Panc1 (cell line): ENCODE results near the gene RPS2. TPM values are rescaled to one million over a fixed set of nuclear protein-coding genes. Genes with fewer than 3 reads are reported as not detected.
"Not testable (repeated sequence)": the region's sequence is repeated elsewhere in the genome, so short reads cannot be mapped to it uniquely, and the experiment has no call there.

Experiments used
- ATAC-seq: fragments of 200-7000 bp; cut with Tn5 transposase; 2 replicates; pipeline ENCODE4 v1.9.1; 2020; ENCODE audit warnings: mild to moderate bottlenecking, moderate library complexity
- BruUV-seq: library from RNA; stranded (reverse); fragments of 400-500 nt; replicated peaks from 2 replicates; lab custom pipeline; 2021; lab: Mats Ljungman, UMichigan
- CTCF ChIA-PET: fragments of 300-600 bp; sonication (Branson Sonifier 250); formaldehyde crosslinking; loops from one replicate; lab custom pipeline; 2022; ENCODE audit warnings: antibody characterized with exemption; lab: Charles Lee
- POLR2A ChIA-PET: fragments of 300-600 bp; sonication (Branson Sonifier 250); formaldehyde crosslinking; loops from one replicate; lab custom pipeline; 2022; ENCODE audit warnings: antibody characterized with exemption; lab: Charles Lee
- DNase-seq: peaks from one replicate; pipeline ENCODE4 v3.0.0-alpha.2; 2010; ENCODE audit warnings: low read depth, low spot score
- H3K27ac ChIP-seq: 2 replicates; pipeline ENCODE4 v1.5.1; 2011; ENCODE audit warnings: mild to moderate bottlenecking, low read length, inconsistent platforms
- H3K27me3 ChIP-seq: fragments of 200-500 bp; sonication (Bioruptor generic); 2 replicates; pipeline ENCODE4 v1.6.0; 2014; ENCODE audit warnings: low read length, inconsistent platforms; ENCODE audit not compliant: control insufficient read depth, insufficient read depth
- H3K36me3 ChIP-seq: fragments of 200-500 bp; sonication (Bioruptor generic); 2 replicates; pipeline ENCODE4 v1.5.1; 2014; ENCODE audit warnings: inconsistent platforms, mild to moderate bottlenecking, low read length, moderate library complexity; ENCODE audit not compliant: control insufficient read depth, insufficient read depth
- H3K4me1 ChIP-seq: 2 replicates; pipeline ENCODE4 v1.5.1; 2011; ENCODE audit warnings: inconsistent platforms, mild to moderate bottlenecking, low read length, moderate library complexity; ENCODE audit not compliant: control insufficient read depth, insufficient read depth
- H3K4me3 ChIP-seq, 2 experiments: 2 replicates each; pipeline ENCODE4 v1.5.1; 2011 to 2012; ENCODE audit warnings: low read depth in 2 of 2, low read length in 2 of 2, mild to moderate bottlenecking in 2 of 2, inconsistent platforms in 1 of 2, moderate library complexity in 1 of 2
- H3K9me3 ChIP-seq: fragments of 200-500 bp; sonication (Bioruptor generic); 2 replicates; pipeline ENCODE4 v1.5.1; 2014; ENCODE audit warnings: low read depth, mild to moderate bottlenecking, inconsistent platforms, low read length, moderate library complexity; ENCODE audit not compliant: control insufficient read depth, insufficient read depth
- CTCF ChIP-seq: fragments of 450-650 bp; IDR thresholded peaks from 2 replicates; pipeline ENCODE4 v1.5.1; 2017; ENCODE audit warnings: mild to moderate bottlenecking
- POLR2AphosphoS5 ChIP-seq: IDR thresholded peaks from 2 replicates; pipeline ENCODE4 v1.6.1; 2012; ENCODE audit warnings: mild to moderate bottlenecking, low read depth, low read length, moderate library complexity
- SIN3A ChIP-seq: IDR thresholded peaks from 2 replicates; pipeline ENCODE4 v1.6.1; 2012; ENCODE audit warnings: low read depth, mild to moderate bottlenecking, low read length, moderate library complexity, borderline replicate concordance; ENCODE audit not compliant: insufficient read depth
- TCF7L2 ChIP-seq: IDR thresholded peaks from 2 replicates; pipeline ENCODE4 v1.6.1; 2011; ENCODE audit warnings: mild to moderate bottlenecking, low read depth, low read length, inconsistent platforms
- in situ Hi-C: cut with HindIII; loops from 2 replicates; pipeline ENCODE4 v1.10.0; 2016; ENCODE audit warnings: low sequenced_read_pairs, low pct_unique_long_range_greater_than_20kb
- intact Hi-C: fragments of 100-400 bp; cut with micrococcal nuclease; formaldehyde crosslinking; loops from one replicate; pipeline ENCODE4 v1.10.0; 2022; ENCODE audit not compliant: unreplicated experiment
- total RNA-seq: library from RNA; stranded (reverse); gene quantifications from one replicate; pipeline ENCODE4 v1.2.1, GENCODE V29; 2021; ENCODE audit not compliant: unreplicated experiment
- TF ChIP-seq, protein P1 (sequence below), 2 experiments: IDR thresholded peaks; 2 replicates each; pipeline ENCODE4 v1.6.1; 2011 to 2012; ENCODE audit warnings: low read depth in 2 of 2, control low read depth in 1 of 2, low read length in 1 of 2, mild to moderate bottlenecking in 1 of 2, moderate library complexity in 1 of 2; ENCODE audit not compliant: insufficient read depth in 1 of 2

RPS2 gene
- total RNA-seq, 1 experiment from 2014 or later, result 2,794 TPM

GRCh38 chr16:1941162-1942046, 23.2 kb downstream of the RPS2 start:
- Histone ChIP-seq H3K4me1 (peaks cover 11% of the 10 kb centered on the region), H3K27me3 (no peaks in the 10 kb centered on the region), H3K27ac (peak overlapping the region; percentile 70; the same call in 1 of the 2 replicates), H3K9me3 (no peaks in the 10 kb centered on the region), H3K4me3 (peak overlapping the region; percentile 60 to 78; a peak in 3 of 4 replicates), H3K36me3 (no peaks in the 10 kb centered on the region; the same call in 1 of the 2 replicates)
- ATAC-seq (no peak), DNase-seq (no peak)
- ChIA-PET POLR2A (interaction anchor here (0.5 kb wide), 1 partner anchor 69 kb away, joined by 3 read pairs; no protein-coding TSS in a partner anchor), CTCF (interaction anchor here (0.6 to 0.7 kb wide), 2 partner anchors 599 to 1231 kb away, joined by 4 to 8 read pairs; no protein-coding TSS in a partner anchor)
- intact Hi-C loops, result no loop called here
- no TSS peak for BruUV-seq
- TF ChIP-seq CTCF, result peak; percentile 74; the same call in 1 of the 2 replicates
- TF ChIP-seq SIN3A, result no peak
- TF ChIP-seq TCF7L2, result no peak
- in situ Hi-C loops, result no loop called here

- Histone ChIP-seq H3K27me3 (no peaks in the 10 kb centered on the region), H3K9me3 (no peaks in the 10 kb centered on the region), H3K4me3 (no peak overlapping the region), H3K27ac (no peak overlapping the region), H3K4me1 (peaks cover 11% of the 10 kb centered on the region), H3K36me3 (no peaks in the 10 kb centered on the region; the same call in 1 of the 2 replicates)
- CTCF ChIA-PET, result interaction anchor here (0.7 kb wide), 3 partner anchors 17 to 1230 kb away, joined by 3 to 4 read pairs (median 3); no protein-coding TSS in a partner anchor
- in situ Hi-C loops (no loop called here), intact Hi-C loops (no loop called here)
- ATAC-seq (no peak), DNase-seq (no peak)
- POLR2A ChIA-PET, result interaction anchor here (0.5 kb wide), 1 partner anchor 70 kb away, joined by 3 read pairs; no protein-coding TSS in a partner anchor
- TF ChIP-seq SIN3A (no peak), TCF7L2 (no peak), CTCF (no peak), POLR2AphosphoS5 (no peak)
- TF ChIP-seq, protein P1, sequence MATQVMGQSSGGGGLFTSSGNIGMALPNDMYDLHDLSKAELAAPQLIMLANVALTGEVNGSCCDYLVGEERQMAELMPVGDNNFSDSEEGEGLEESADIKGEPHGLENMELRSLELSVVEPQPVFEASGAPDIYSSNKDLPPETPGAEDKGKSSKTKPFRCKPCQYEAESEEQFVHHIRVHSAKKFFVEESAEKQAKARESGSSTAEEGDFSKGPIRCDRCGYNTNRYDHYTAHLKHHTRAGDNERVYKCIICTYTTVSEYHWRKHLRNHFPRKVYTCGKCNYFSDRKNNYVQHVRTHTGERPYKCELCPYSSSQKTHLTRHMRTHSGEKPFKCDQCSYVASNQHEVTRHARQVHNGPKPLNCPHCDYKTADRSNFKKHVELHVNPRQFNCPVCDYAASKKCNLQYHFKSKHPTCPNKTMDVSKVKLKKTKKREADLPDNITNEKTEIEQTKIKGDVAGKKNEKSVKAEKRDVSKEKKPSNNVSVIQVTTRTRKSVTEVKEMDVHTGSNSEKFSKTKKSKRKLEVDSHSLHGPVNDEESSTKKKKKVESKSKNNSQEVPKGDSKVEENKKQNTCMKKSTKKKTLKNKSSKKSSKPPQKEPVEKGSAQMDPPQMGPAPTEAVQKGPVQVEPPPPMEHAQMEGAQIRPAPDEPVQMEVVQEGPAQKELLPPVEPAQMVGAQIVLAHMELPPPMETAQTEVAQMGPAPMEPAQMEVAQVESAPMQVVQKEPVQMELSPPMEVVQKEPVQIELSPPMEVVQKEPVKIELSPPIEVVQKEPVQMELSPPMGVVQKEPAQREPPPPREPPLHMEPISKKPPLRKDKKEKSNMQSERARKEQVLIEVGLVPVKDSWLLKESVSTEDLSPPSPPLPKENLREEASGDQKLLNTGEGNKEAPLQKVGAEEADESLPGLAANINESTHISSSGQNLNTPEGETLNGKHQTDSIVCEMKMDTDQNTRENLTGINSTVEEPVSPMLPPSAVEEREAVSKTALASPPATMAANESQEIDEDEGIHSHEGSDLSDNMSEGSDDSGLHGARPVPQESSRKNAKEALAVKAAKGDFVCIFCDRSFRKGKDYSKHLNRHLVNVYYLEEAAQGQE (IDR thresholded peaks at IDR 0.05; ENCODE audit: insufficient read depth in 1 of 2, low read depth in 2 of 2, low read length in 1 of 2), result no peak
- no TSS peak for BruUV-seq
These were observed 24.1 kb downstream of the RPS2 start for GRCh38 chr16:1940273-1941161.

- CTCF ChIA-PET, result interaction anchor here (0.7 kb wide), 2 partner anchors 18 to 25 kb away, joined by 3 read pairs; no protein-coding TSS in a partner anchor
- in situ Hi-C loops, POLR2A ChIA-PET, H3K27ac ChIP-seq, intact Hi-C loops, H3K27me3 ChIP-seq, BruUV-seq, H3K4me3 ChIP-seq, H3K36me3 ChIP-seq, DNase-seq, H3K9me3 ChIP-seq, ATAC-seq: not testable (repeated sequence)
- peaks cover 11% of the 10 kb centered on the region for H3K4me1 ChIP-seq
These were observed 24.8 kb downstream of the RPS2 start for GRCh38 chr16:1939833-1940232.
